HG03108 (cell line): ENCODE data around the gene NPY1R.

Experiments
- ATAC-seq: cut with Tn5 transposase; IDR thresholded peaks from one replicate; pipeline ENCODE4 v1.9.1; 2021; ENCODE audit warnings: moderate library complexity; ENCODE audit not compliant: unreplicated experiment

The NPY1R gene

GRCh38 chr4:163280703-163281519 is 51.5 kb downstream of the NPY1R start:
- ATAC-seq, result no peak

- no peak for ATAC-seq
Measured at GRCh38 chr4:163279713-163280112, 52.7 kb downstream of the NPY1R start.

GRCh38 chr4:163274861-163275260 is 57.5 kb downstream of the NPY1R start:
- ATAC-seq, result no peak
